ENCODE measurements around the gene KITLG. TPM values are rescaled to one million over a fixed set of nuclear protein-coding genes. Genes with fewer than 3 reads are reported as not detected.

The KITLG gene
- total RNA-seq, 1 experiment from 2014 or later = 7.4 TPM

GRCh38 chr12:88529531-88530488 lies 50.5 kb downstream of the KITLG start (continued):
- no peak for TF ChIP-seq REST (IDR thresholded peaks at IDR 0.05; ENCODE audit: insufficient read depth in 1 of 2, low read depth in 2 of 2, low read length in 1 of 2)

- Histone ChIP-seq H3K4me1 (ENCODE audit: control insufficient read depth, insufficient read depth, low read length) (no peaks in the 10 kb centered on the region), H3K9me3 (ENCODE audit: control insufficient read depth, insufficient read depth, low read depth, low read length) (no peaks in the 10 kb centered on the region), H3K36me3 (ENCODE audit: control insufficient read depth, insufficient read depth, low read length) (no peaks in the 10 kb centered on the region), H3K27ac (ENCODE audit: low read length) (no peak overlapping the region), H3K27me3 (ENCODE audit: control insufficient read depth, insufficient read depth, low read length) (no peaks in the 10 kb centered on the region), H3K4me3 (ENCODE audit: low read depth in 2 of 2, low read length in 2 of 2) (no peak overlapping the region)
- ChIA-PET POLR2A (no interaction called here), CTCF (no interaction called here)
- ATAC-seq (no peak), DNase-seq (ENCODE audit: low read depth, low spot score) (no peak)
- intact Hi-C loops (cut with micrococcal nuclease; ENCODE audit: unreplicated experiment) (no loop called here), in situ Hi-C loops (cut with HindIII; ENCODE audit: low pct_unique_long_range_greater_than_20kb, low sequenced_read_pairs) (no loop called here)
- no peak for TF ChIP-seq TCF7L2 (IDR thresholded peaks at IDR 0.05; ENCODE audit: low read depth, low read length)
- no peak for TF ChIP-seq POLR2AphosphoS5 (IDR thresholded peaks at IDR 0.05; ENCODE audit: low read depth, low read length)
- no peak for TF ChIP-seq SIN3A (IDR thresholded peaks at IDR 0.05; ENCODE audit: borderline replicate concordance, insufficient read depth, low read depth, low read length)
- TF ChIP-seq CTCF (IDR thresholded peaks at IDR 0.05) = no peak
- TF ChIP-seq REST (IDR thresholded peaks at IDR 0.05; ENCODE audit: insufficient read depth in 1 of 2, low read depth in 2 of 2, low read length in 1 of 2) = no peak
- BruUV-seq (replicated peaks) = no TSS peak
These were observed 57.3 kb downstream of the KITLG start for GRCh38 chr12:88522961-88523360.
